Transverse colon (tissue), 3 donors: ENCODE measurements around the gene KCNJ10.

Experiments
- EP300 ChIP-seq: sonication (generic); formaldehyde crosslinking; IDR thresholded peaks from one replicate; pipeline ENCODE4 v1.6.1; 2017; ENCODE audit warnings: antibody characterized with exemption, low read depth
- TF ChIP-seq, protein P1 (sequence below), 5 experiments: fragments of 200-600 bp in 3 of 5; fragments of 450-650 bp in 2 of 5; sonication (generic) in 3 of 5; IDR thresholded peaks; 1 replicate in 2 of 5; 2 replicates in 3 of 5; pipeline ENCODE4 v1.5.1; 2016 to 2017; ENCODE audit warnings: antibody characterized with exemption in 5 of 5, inconsistent platforms in 3 of 5, mild to moderate bottlenecking in 2 of 5, moderate library complexity in 1 of 5

DNA sequence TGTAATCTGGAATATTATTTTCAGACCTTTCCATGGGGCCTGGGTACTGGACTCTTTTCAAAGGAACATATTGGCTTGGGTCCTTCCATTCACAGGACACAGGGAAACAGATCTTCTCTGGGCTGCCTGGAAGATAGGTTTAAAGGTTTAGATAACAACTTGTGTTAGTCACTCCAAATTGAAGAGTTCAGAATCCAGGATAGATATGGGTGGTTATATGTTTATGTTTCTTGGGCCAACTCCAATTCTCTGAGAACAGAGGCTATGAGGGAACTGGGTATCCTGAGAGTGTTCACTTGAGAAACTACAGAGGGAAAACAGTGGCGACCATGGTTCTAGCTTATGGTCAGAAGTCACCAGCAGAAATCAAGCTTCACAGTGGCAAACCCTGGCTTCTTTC lies 29.5 kb downstream of the KCNJ10 start:
- TF ChIP-seq, protein P1, sequence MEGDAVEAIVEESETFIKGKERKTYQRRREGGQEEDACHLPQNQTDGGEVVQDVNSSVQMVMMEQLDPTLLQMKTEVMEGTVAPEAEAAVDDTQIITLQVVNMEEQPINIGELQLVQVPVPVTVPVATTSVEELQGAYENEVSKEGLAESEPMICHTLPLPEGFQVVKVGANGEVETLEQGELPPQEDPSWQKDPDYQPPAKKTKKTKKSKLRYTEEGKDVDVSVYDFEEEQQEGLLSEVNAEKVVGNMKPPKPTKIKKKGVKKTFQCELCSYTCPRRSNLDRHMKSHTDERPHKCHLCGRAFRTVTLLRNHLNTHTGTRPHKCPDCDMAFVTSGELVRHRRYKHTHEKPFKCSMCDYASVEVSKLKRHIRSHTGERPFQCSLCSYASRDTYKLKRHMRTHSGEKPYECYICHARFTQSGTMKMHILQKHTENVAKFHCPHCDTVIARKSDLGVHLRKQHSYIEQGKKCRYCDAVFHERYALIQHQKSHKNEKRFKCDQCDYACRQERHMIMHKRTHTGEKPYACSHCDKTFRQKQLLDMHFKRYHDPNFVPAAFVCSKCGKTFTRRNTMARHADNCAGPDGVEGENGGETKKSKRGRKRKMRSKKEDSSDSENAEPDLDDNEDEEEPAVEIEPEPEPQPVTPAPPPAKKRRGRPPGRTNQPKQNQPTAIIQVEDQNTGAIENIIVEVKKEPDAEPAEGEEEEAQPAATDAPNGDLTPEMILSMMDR (IDR thresholded peaks at IDR 0.05), result no peak
- TF ChIP-seq EP300, result no peak
